ENCODE results near the gene KRT78. TPM values are rescaled to one million over a fixed set of nuclear protein-coding genes. Genes with fewer than 3 reads are reported as not detected.

The KRT78 gene
- total RNA-seq, 1 experiment from 2014 or later, result not detected

GRCh38 chr12:52813885-52814709 lies 34.7 kb downstream of the KRT78 start, which contains the start of gene KRT4:
Gene KRT4, minus strand, starts transcription at chr12:52814116. Its CDS starts 58 bp downstream, at chr12:52814058.
- H3K4me3 Mint-ChIP-seq, result no peak within 1 kb of the TSS
- no peaks in the 10 kb centered on the region for H3K4me1 Mint-ChIP-seq
- ATAC-seq (no peak), DNase-seq (ENCODE audit: low spot score) (no peak)
- TF ChIP-seq NFYB (CRISPR knock-in tag; conservative IDR thresholded peaks at IDR 0.05; ENCODE audit: low read depth) (no peak), GTF2I (CRISPR knock-in tag; conservative IDR thresholded peaks at IDR 0.05) (no peak), ZNF423 (CRISPR knock-in tag; IDR thresholded peaks at IDR 0.05) (no peak)
- POLR2A ChIA-PET, result no interaction called here
- H3K9me3 Mint-ChIP-seq, result no peaks in the 10 kb centered on the region
- no peak within 1 kb of the TSS for H3K27ac Mint-ChIP-seq
- no peaks in the 10 kb centered on the region for H3K36me3 Mint-ChIP-seq
- CTCF ChIA-PET, result interaction anchor here (1.8 to 2.1 kb wide), 2 partner anchors 51 to 56 kb away, joined by 8 read pairs; no protein-coding TSS in a partner anchor
- no peaks in the 10 kb centered on the region for H3K27me3 Mint-ChIP-seq (ENCODE audit: low read depth)

GRCh38 chr12:52813203-52813819 lies 35.5 kb downstream of the KRT78 start:
- no peak for ATAC-seq
- H3K36me3 Mint-ChIP-seq, result no peaks in the 10 kb centered on the region
- DNase-seq (ENCODE audit: low spot score), result no peak
- ChIA-PET CTCF (interaction anchor here (1.8 to 2.1 kb wide), 2 partner anchors 52 to 57 kb away, joined by 8 read pairs; no protein-coding TSS in a partner anchor), POLR2A (interaction anchor here (0.5 kb wide), 1 partner anchor 229 kb away, joined by 3 read pairs; no protein-coding TSS in a partner anchor)
- peaks cover 2% of the 10 kb centered on the region; the same call in 1 of the 2 replicates for H3K27me3 Mint-ChIP-seq (ENCODE audit: low read depth)
- TF ChIP-seq ATF6 (CRISPR knock-in tag; IDR thresholded peaks at IDR 0.05) (no peak), ZBTB43 (CRISPR knock-in tag; IDR thresholded peaks at IDR 0.05) (no peak), TCF7 (CRISPR knock-in tag; IDR thresholded peaks at IDR 0.05; ENCODE audit: low read depth) (no peak), CBFB (CRISPR knock-in tag; IDR thresholded peaks at IDR 0.05; ENCODE audit: low read depth) (no peak), USF1 (CRISPR knock-in tag; IDR thresholded peaks at IDR 0.05) (no peak), CDX4 (CRISPR knock-in tag; IDR thresholded peaks at IDR 0.05; ENCODE audit: borderline replicate concordance) (no peak), FOXP1 (CRISPR knock-in tag; IDR thresholded peaks at IDR 0.05; ENCODE audit: borderline replicate concordance) (no peak), GRHL2 (CRISPR knock-in tag; IDR thresholded peaks at IDR 0.05; ENCODE audit: insufficient replicate concordance, severe bottlenecking) (no peak), PRDM15 (CRISPR knock-in tag; IDR thresholded peaks at IDR 0.05) (no peak), ZNF416 (CRISPR knock-in tag; IDR thresholded peaks at IDR 0.05) (no peak), ZSCAN18 (CRISPR knock-in tag; IDR thresholded peaks at IDR 0.05) (no peak), RORB (CRISPR knock-in tag; IDR thresholded peaks at IDR 0.05) (no peak), ETV6 (CRISPR knock-in tag; IDR thresholded peaks at IDR 0.05) (no peak), ZNF423 (CRISPR knock-in tag; IDR thresholded peaks at IDR 0.05) (no peak), ZNF121 (CRISPR knock-in tag; IDR thresholded peaks at IDR 0.05) (no peak), NR3C1 (CRISPR knock-in tag; conservative IDR thresholded peaks at IDR 0.05; ENCODE audit: low read depth) (no peak), ZNF263 (CRISPR knock-in tag; IDR thresholded peaks at IDR 0.05; ENCODE audit: low read depth) (no peak), MLX (CRISPR knock-in tag; IDR thresholded peaks at IDR 0.05) (no peak)
- no peak overlapping the region for H3K27ac Mint-ChIP-seq
- no peaks in the 10 kb centered on the region for H3K9me3 Mint-ChIP-seq
- no peak overlapping the region for H3K4me3 Mint-ChIP-seq
- no peaks in the 10 kb centered on the region for H3K4me1 Mint-ChIP-seq

Measured in WTC11 (cell line).